ENCODE measurements around the gene MUCL3. TPM values are rescaled to one million over a fixed set of nuclear protein-coding genes. Genes with fewer than 3 reads are reported as not detected.
A peak's percentile ranks its signal among the peaks of the same experiment; 100 is the strongest.
"Not testable (repeated sequence)": the region's sequence is repeated elsewhere in the genome, so short reads cannot be mapped to it uniquely, and the experiment has no call there.

MUCL3 gene
- total RNA-seq, 1 experiment from 2014 or later: 0.15 TPM

GRCh38 chr6:30965140-30965601 is 24.4 kb downstream of the MUCL3 start:
- ATAC-seq (no peak), DNase-seq (ENCODE audit: low read depth, low spot score) (no peak)
- BruUV-seq (replicated peaks): no TSS peak
- H3K9me2 ChIP-seq (ENCODE audit: insufficient read depth): no peaks in the 10 kb centered on the region
- H2AFZ ChIP-seq (ENCODE audit: low read depth, low read length, poor library complexity, severe bottlenecking): no peak overlapping the region
- intact Hi-C loops (cut with micrococcal nuclease): no loop called here
- H3K9ac ChIP-seq (ENCODE audit: low read length): no peak overlapping the region
- no peak overlapping the region for H3K27ac ChIP-seq (ENCODE audit: low read depth, low read length)
- RAD21 ChIA-PET (ENCODE audit: low non-redundant PET in 1 of 2, low total read pairs in 2 of 2, uncharacterized antibody in 2 of 2, unreplicated experiment in 2 of 2): no interaction called here
- H3K27me3 ChIP-seq (ENCODE audit: insufficient read depth, low read length): no peaks in the 10 kb centered on the region
- H3K36me3 ChIP-seq (ENCODE audit: control insufficient read depth in 1 of 2, insufficient read depth in 2 of 2, low read length in 2 of 2): no peaks in the 10 kb centered on the region
- TF ChIP-seq JUND (IDR thresholded peaks at IDR 0.05) (no peak), MAX (IDR thresholded peaks at IDR 0.05) (no peak), SRF (IDR thresholded peaks at IDR 0.05; ENCODE audit: low read depth) (no peak)
- H3K4me3 ChIP-seq (replicated peaks in 1 of 2; ENCODE audit: low read depth in 1 of 2, low read length in 2 of 2): no peak overlapping the region
- H4K20me1 ChIP-seq (ENCODE audit: insufficient read depth): no peaks in the 10 kb centered on the region
- no peaks in the 10 kb centered on the region; a peak in 1 of 4 replicates for H3K4me1 ChIP-seq (ENCODE audit: control insufficient read depth in 1 of 2, insufficient read depth in 2 of 2, low read length in 2 of 2)
- H3K9me3 ChIP-seq (ENCODE audit: control insufficient read depth in 1 of 2, insufficient read depth in 1 of 2, low read depth in 1 of 2, low read length in 2 of 2): no peaks in the 10 kb centered on the region
- H3K79me2 ChIP-seq (ENCODE audit: insufficient read depth, low read length): no peaks in the 10 kb centered on the region
- CTCF ChIA-PET: no interaction called here
- POLR2A ChIA-PET: no interaction called here
- H3K4me2 ChIP-seq (ENCODE audit: low read length): no peak overlapping the region

- intact Hi-C loops (cut with micrococcal nuclease): no loop called here
- Histone ChIP-seq H2AFZ (ENCODE audit: low read depth, low read length, poor library complexity, severe bottlenecking) (no peak overlapping the region), H3K9me2 (ENCODE audit: insufficient read depth) (no peaks in the 10 kb centered on the region), H3K79me2 (ENCODE audit: insufficient read depth, low read length) (no peaks in the 10 kb centered on the region), H3K27ac (ENCODE audit: low read depth, low read length) (no peak overlapping the region), H3K9me3 (ENCODE audit: control insufficient read depth in 1 of 2, insufficient read depth in 1 of 2, low read depth in 1 of 2, low read length in 2 of 2) (no peaks in the 10 kb centered on the region), H3K9ac (ENCODE audit: low read length) (no peak overlapping the region), H3K4me3 (replicated peaks in 1 of 2; ENCODE audit: low read depth in 1 of 2, low read length in 2 of 2) (no peak overlapping the region), H3K4me1 (ENCODE audit: control insufficient read depth in 1 of 2, insufficient read depth in 2 of 2, low read length in 2 of 2) (no peaks in the 10 kb centered on the region; a peak in 1 of 4 replicates), H3K4me2 (ENCODE audit: low read length) (no peak overlapping the region), H4K20me1 (ENCODE audit: insufficient read depth) (no peaks in the 10 kb centered on the region), H3K27me3 (ENCODE audit: insufficient read depth, low read length) (no peaks in the 10 kb centered on the region), H3K36me3 (ENCODE audit: control insufficient read depth in 1 of 2, insufficient read depth in 2 of 2, low read length in 2 of 2) (no peaks in the 10 kb centered on the region)
- ChIA-PET RAD21 (ENCODE audit: low non-redundant PET in 1 of 2, low total read pairs in 2 of 2, uncharacterized antibody in 2 of 2, unreplicated experiment in 2 of 2) (no interaction called here), CTCF (no interaction called here), POLR2A (no interaction called here)
- no peak for TF ChIP-seq ELF1 (IDR thresholded peaks at IDR 0.05; ENCODE audit: borderline replicate concordance, low read depth)
- no peak for TF ChIP-seq FOSL1 (IDR thresholded peaks at IDR 0.05; ENCODE audit: low read depth)
- TF ChIP-seq RAD21 (IDR thresholded peaks at IDR 0.05; ENCODE audit: low read depth): no peak
- TF ChIP-seq SP1 (IDR thresholded peaks at IDR 0.05; ENCODE audit: low read depth): no peak
- no peak for TF ChIP-seq CEBPB (IDR thresholded peaks at IDR 0.05; ENCODE audit: low read depth)
- TF ChIP-seq YY1 (IDR thresholded peaks at IDR 0.05; ENCODE audit: extremely low read depth, insufficient replicate concordance, low read depth, low read length): no peak
- TF ChIP-seq ZBTB33 (IDR thresholded peaks at IDR 0.05; ENCODE audit: extremely low read depth, insufficient replicate concordance, low read length): no peak
- TF ChIP-seq CTCF (IDR thresholded peaks at IDR 0.05 in 2 of 3, conservative IDR thresholded peaks at IDR 0.05 in 1 of 3; ENCODE audit: borderline replicate concordance in 1 of 3, insufficient read depth in 1 of 3, low read depth in 2 of 3, low read length in 2 of 3): 0 out of 6 replicates have a peak, but pooled peaks of 1 of the 3 experiments have one; percentile 6
- ATAC-seq (0 out of 2 replicates have a peak, but pooled peaks have one; percentile 55), DNase-seq (ENCODE audit: low read depth, low spot score) (no peak)
- BruUV-seq (replicated peaks): no TSS peak
Observed at GRCh38 chr6:30966154-30966553, 25.4 kb downstream of the MUCL3 start.

- H2AFZ ChIP-seq (ENCODE audit: low read depth, low read length, poor library complexity, severe bottlenecking); H3K9me3 ChIP-seq (ENCODE audit: control insufficient read depth in 1 of 2, insufficient read depth in 1 of 2, low read depth in 1 of 2, low read length in 2 of 2); H3K27ac ChIP-seq (ENCODE audit: low read depth, low read length); H3K4me2 ChIP-seq (ENCODE audit: low read length); POLR2A ChIA-PET; H3K79me2 ChIP-seq (ENCODE audit: insufficient read depth, low read length); H3K36me3 ChIP-seq (ENCODE audit: control insufficient read depth in 1 of 2, insufficient read depth in 2 of 2, low read length in 2 of 2); H3K9me2 ChIP-seq (ENCODE audit: insufficient read depth); H3K4me3 ChIP-seq (replicated peaks in 1 of 2; ENCODE audit: low read depth in 1 of 2, low read length in 2 of 2); CTCF ChIA-PET; intact Hi-C loops (cut with micrococcal nuclease); ATAC-seq; BruUV-seq (replicated peaks); H3K27me3 ChIP-seq (ENCODE audit: insufficient read depth, low read length); H3K9ac ChIP-seq (ENCODE audit: low read length); DNase-seq (ENCODE audit: low read depth, low spot score); H3K4me1 ChIP-seq (ENCODE audit: control insufficient read depth in 1 of 2, insufficient read depth in 2 of 2, low read length in 2 of 2); RAD21 ChIA-PET (ENCODE audit: low non-redundant PET in 1 of 2, low total read pairs in 2 of 2, uncharacterized antibody in 2 of 2, unreplicated experiment in 2 of 2); H4K20me1 ChIP-seq (ENCODE audit: insufficient read depth): not testable (repeated sequence)
Observed at GRCh38 chr6:30969171-30969570, 28.4 kb downstream of the MUCL3 start.
